Measurements from ENCODE around the gene TOMM5.
"Not testable (repeated sequence)": the region's sequence is repeated elsewhere in the genome, so short reads cannot be mapped to it uniquely, and the experiment has no call there.

TOMM5 gene

DNA sequence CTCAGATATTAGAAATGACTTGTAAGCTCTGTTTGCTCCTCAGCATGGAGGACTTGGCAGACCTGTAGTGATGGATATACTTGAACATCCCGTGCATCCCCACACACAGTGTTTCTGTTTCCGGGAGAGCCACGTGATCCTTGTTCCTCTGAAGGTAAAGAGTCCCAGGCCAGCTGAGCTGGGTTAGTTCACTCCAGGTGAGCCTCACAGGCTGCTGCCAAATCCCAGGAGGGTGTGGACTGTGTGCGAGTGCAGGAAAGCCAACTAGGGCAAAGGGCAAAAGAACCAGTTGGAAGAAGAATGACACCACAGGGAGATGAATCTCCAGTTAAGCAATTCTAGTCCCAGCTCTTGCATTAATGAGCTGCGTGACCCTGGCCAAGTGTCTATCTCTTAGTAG, 10.4 kb upstream of the TOMM5 start:
- Histone ChIP-seq H3F3A (ENCODE audit: control insufficient read depth, insufficient read depth) (no peaks in the 10 kb centered on the region), H3K4me1 (ENCODE audit: control insufficient read depth, low read length) (peaks cover 5% of the 10 kb centered on the region; the same call in 1 of the 2 replicates), H4K20me1 (ENCODE audit: control insufficient read depth, insufficient read depth, low read depth, low read length) (no peaks in the 10 kb centered on the region), H3K9me3 (ENCODE audit: control insufficient read depth, insufficient read depth, low read length) (no peaks in the 10 kb centered on the region), H3K4me2 (ENCODE audit: low read length) (no peak overlapping the region), H3K4me3 (ENCODE audit: low read length) (no peak overlapping the region), H3K27me3 (ENCODE audit: control insufficient read depth, low read length) (peaks cover 51% of the 10 kb centered on the region), H3K36me3 (ENCODE audit: control insufficient read depth, low read length) (no peaks in the 10 kb centered on the region), H3K79me2 (ENCODE audit: control insufficient read depth, low read length) (no peaks in the 10 kb centered on the region), H3K27ac (ENCODE audit: low read depth, low read length) (no peak overlapping the region), H3K9me2 (replicated peaks; ENCODE audit: control insufficient read depth, low read length) (no peaks in the 10 kb centered on the region)
- TF ChIP-seq, protein P1, sequence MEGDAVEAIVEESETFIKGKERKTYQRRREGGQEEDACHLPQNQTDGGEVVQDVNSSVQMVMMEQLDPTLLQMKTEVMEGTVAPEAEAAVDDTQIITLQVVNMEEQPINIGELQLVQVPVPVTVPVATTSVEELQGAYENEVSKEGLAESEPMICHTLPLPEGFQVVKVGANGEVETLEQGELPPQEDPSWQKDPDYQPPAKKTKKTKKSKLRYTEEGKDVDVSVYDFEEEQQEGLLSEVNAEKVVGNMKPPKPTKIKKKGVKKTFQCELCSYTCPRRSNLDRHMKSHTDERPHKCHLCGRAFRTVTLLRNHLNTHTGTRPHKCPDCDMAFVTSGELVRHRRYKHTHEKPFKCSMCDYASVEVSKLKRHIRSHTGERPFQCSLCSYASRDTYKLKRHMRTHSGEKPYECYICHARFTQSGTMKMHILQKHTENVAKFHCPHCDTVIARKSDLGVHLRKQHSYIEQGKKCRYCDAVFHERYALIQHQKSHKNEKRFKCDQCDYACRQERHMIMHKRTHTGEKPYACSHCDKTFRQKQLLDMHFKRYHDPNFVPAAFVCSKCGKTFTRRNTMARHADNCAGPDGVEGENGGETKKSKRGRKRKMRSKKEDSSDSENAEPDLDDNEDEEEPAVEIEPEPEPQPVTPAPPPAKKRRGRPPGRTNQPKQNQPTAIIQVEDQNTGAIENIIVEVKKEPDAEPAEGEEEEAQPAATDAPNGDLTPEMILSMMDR (IDR thresholded peaks at IDR 0.05; ENCODE audit: low read depth, low read length, poor library complexity, severe bottlenecking): no peak
- no peak for TF ChIP-seq EZH2phosphoT487 (IDR thresholded peaks at IDR 0.05; ENCODE audit: borderline replicate concordance, low read length)

DNA sequence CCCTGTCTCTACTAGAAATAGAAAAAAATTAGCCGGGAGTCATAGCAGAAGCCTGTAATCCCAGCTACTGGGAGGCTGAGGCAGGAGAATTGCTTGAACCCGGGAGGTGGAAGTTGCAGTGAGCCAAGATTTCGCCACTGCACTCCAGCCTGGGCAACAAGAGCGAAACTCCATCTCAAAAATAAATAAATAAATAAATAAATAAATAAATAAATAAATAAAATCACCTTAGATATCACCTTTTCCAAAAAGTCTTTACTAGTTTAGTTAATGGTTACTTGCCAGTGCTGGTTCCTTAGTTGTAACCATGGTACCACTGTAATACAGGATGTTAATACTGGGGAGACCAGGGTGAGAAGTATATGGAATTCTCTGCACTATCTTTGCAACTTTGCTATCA, 9.7 kb upstream of the TOMM5 start:
- not testable (repeated sequence) for H3F3A ChIP-seq (ENCODE audit: control insufficient read depth, insufficient read depth); H3K36me3 ChIP-seq (ENCODE audit: control insufficient read depth, low read length); H3K4me2 ChIP-seq (ENCODE audit: low read length); H3K9me2 ChIP-seq (replicated peaks; ENCODE audit: control insufficient read depth, low read length); H4K20me1 ChIP-seq (ENCODE audit: control insufficient read depth, insufficient read depth, low read depth, low read length); H3K4me3 ChIP-seq (ENCODE audit: low read length); H3K27ac ChIP-seq (ENCODE audit: low read depth, low read length); H3K9me3 ChIP-seq (ENCODE audit: control insufficient read depth, insufficient read depth, low read length); H3K79me2 ChIP-seq (ENCODE audit: control insufficient read depth, low read length); H3K4me1 ChIP-seq (ENCODE audit: control insufficient read depth, low read length)
- peaks cover 48% of the 10 kb centered on the region for H3K27me3 ChIP-seq (ENCODE audit: control insufficient read depth, low read length)

DNA sequence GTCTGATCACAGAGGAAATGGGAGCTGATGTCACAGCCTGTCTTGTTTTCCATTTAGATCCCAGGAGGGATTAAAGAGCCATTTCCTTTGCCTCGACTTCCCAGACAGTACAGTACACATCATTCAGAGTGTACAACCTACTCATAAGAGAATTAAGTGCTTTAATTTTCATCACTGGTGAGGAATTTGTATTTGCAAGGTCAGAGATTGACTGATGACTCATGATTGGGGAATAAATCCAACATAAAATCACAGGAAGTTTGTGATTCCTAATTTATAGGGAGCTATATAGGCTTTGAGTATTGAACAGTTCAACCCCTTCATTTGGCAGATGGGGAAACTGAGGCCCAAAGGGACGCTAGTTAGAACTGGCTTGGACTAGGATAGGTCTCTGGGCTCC, 4.1 kb upstream of the TOMM5 start:
- peaks cover 26% of the 10 kb centered on the region for H3K27me3 ChIP-seq (ENCODE audit: control insufficient read depth, low read length)
- H3K27ac ChIP-seq (ENCODE audit: low read depth, low read length): no peak overlapping the region
- H3K4me2 ChIP-seq (ENCODE audit: low read length): no peak overlapping the region
- H3K4me3 ChIP-seq (ENCODE audit: low read length): no peak overlapping the region
- H3F3A ChIP-seq (ENCODE audit: control insufficient read depth, insufficient read depth): no peaks in the 10 kb centered on the region
- H3K9me3 ChIP-seq (ENCODE audit: control insufficient read depth, insufficient read depth, low read length): no peaks in the 10 kb centered on the region
- H4K20me1 ChIP-seq (ENCODE audit: control insufficient read depth, insufficient read depth, low read depth, low read length): no peaks in the 10 kb centered on the region
- TF ChIP-seq, protein P1 (IDR thresholded peaks at IDR 0.05; ENCODE audit: low read depth, low read length, poor library complexity, severe bottlenecking): no peak
- TF ChIP-seq EZH2phosphoT487 (IDR thresholded peaks at IDR 0.05; ENCODE audit: borderline replicate concordance, low read length): no peak
- H3K9me2 ChIP-seq (replicated peaks; ENCODE audit: control insufficient read depth, low read length): no peaks in the 10 kb centered on the region
- peaks cover 27% of the 10 kb centered on the region for H3K4me1 ChIP-seq (ENCODE audit: control insufficient read depth, low read length)
- H3K36me3 ChIP-seq (ENCODE audit: control insufficient read depth, low read length): peaks cover 7% of the 10 kb centered on the region; the same call in 1 of the 2 replicates
- peaks cover 12% of the 10 kb centered on the region for H3K79me2 ChIP-seq (ENCODE audit: control insufficient read depth, low read length)

DNA sequence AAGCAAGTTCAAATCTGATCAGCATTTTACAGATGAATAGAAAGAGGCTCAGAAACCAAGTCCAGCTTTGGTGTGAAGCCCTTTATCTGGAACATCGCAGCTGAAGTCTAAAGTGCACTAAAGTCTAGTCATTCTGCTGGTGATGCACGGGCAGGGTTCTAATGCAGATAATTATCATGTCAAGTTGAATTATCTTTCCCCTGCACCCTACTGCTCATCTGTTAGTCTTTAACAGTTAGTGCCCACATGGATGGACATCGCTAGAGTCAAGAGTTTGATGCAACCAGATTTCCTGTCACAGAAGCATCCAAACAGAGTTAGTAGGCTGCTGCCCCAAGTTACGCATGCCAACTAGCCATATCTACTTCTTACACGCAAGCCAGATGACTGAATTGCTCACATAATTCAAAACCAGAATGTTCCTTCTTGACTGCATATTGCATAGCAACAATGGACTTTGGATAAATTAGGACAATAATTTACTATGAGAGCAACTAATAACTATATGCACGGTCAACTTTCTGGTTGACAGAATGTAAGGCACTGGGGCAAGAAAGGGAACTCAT, 1.6 kb upstream of the TOMM5 start:
- Histone ChIP-seq H4K20me1 (ENCODE audit: control insufficient read depth, insufficient read depth, low read depth, low read length) (peaks cover 17% of the 10 kb centered on the region), H3K27me3 (ENCODE audit: control insufficient read depth, low read length) (peaks cover 14% of the 10 kb centered on the region), H3K27ac (ENCODE audit: low read depth, low read length) (no peak overlapping the region), H3K9me2 (replicated peaks; ENCODE audit: control insufficient read depth, low read length) (no peaks in the 10 kb centered on the region), H3K4me2 (ENCODE audit: low read length) (peak overlapping the region; percentile 57), H3K4me3 (ENCODE audit: low read length) (peak overlapping the region; percentile 34), H3K4me1 (ENCODE audit: control insufficient read depth, low read length) (peaks cover 42% of the 10 kb centered on the region), H3K36me3 (ENCODE audit: control insufficient read depth, low read length) (peaks cover 30% of the 10 kb centered on the region), H3K79me2 (ENCODE audit: control insufficient read depth, low read length) (peaks cover 38% of the 10 kb centered on the region), H3K9me3 (ENCODE audit: control insufficient read depth, insufficient read depth, low read length) (no peaks in the 10 kb centered on the region), H3F3A (ENCODE audit: control insufficient read depth, insufficient read depth) (no peaks in the 10 kb centered on the region; the same call in 1 of the 2 replicates)
- no peak for TF ChIP-seq EZH2phosphoT487 (IDR thresholded peaks at IDR 0.05; ENCODE audit: borderline replicate concordance, low read length)
- TF ChIP-seq, protein P1 (IDR thresholded peaks at IDR 0.05; ENCODE audit: low read depth, low read length, poor library complexity, severe bottlenecking): no peak
